ENCODE data around the gene NETO2. TPM values are rescaled to one million over a fixed set of nuclear protein-coding genes. Genes with fewer than 3 reads are reported as not detected.
"Not testable (repeated sequence)": the region's sequence is repeated elsewhere in the genome, so short reads cannot be mapped to it uniquely, and the experiment has no call there.

The NETO2 gene
- polyA plus RNA-seq, 3 donors, result 27.5 to 30.9 (median 27.7) TPM

GRCh38 chr16:47069841-47070584 is 73.7 kb downstream of the NETO2 start:
- DNase-seq, result no peak

GRCh38 chr16:47069313-47069712 is 74.4 kb downstream of the NETO2 start:
- no peak for DNase-seq

- no peak for DNase-seq
Measured at GRCh38 chr16:47067203-47067602, 76.5 kb downstream of the NETO2 start.

GRCh38 chr16:47065766-47066688 is 77.7 kb downstream of the NETO2 start:
- DNase-seq, result no peak

GRCh38 chr16:47064775-47065174 is 79.0 kb downstream of the NETO2 start:
- DNase-seq, result no peak

GRCh38 chr16:47063011-47063724 is 80.6 kb downstream of the NETO2 start:
- no peak for DNase-seq

- DNase-seq, result no peak
Measured at GRCh38 chr16:47061204-47061603, 82.5 kb downstream of the NETO2 start.

GRCh38 chr16:47060596-47060995 is 83.1 kb downstream of the NETO2 start:
- no peak for DNase-seq

GRCh38 chr16:47059991-47060390 is 83.8 kb downstream of the NETO2 start:
- no peak for DNase-seq

GRCh38 chr16:47059130-47059529 is 84.6 kb downstream of the NETO2 start:
- DNase-seq, result not testable (repeated sequence)

- DNase-seq, result no peak
Measured at GRCh38 chr16:47058295-47059086, 85.3 kb downstream of the NETO2 start.

- DNase-seq, result no peak
Measured at GRCh38 chr16:47057630-47057993, 86.1 kb downstream of the NETO2 start.

- no peak for DNase-seq
Measured at GRCh38 chr16:47056688-47057629, 86.8 kb downstream of the NETO2 start.

- not testable (repeated sequence) for DNase-seq
Measured at GRCh38 chr16:47056061-47056460, 87.7 kb downstream of the NETO2 start.

GRCh38 chr16:47055136-47055885 is 88.4 kb downstream of the NETO2 start:
- no peak for DNase-seq

- DNase-seq, result no peak
Measured at GRCh38 chr16:47054306-47054705, 89.4 kb downstream of the NETO2 start.

GRCh38 chr16:47053895-47054294 is 89.8 kb downstream of the NETO2 start:
- DNase-seq, result no peak

GRCh38 chr16:47052666-47053640 is 90.8 kb downstream of the NETO2 start:
- no peak for DNase-seq
